Tibial artery (tissue), 4 donors: ENCODE results near the gene LRFN2.
A peak's percentile ranks its signal among the peaks of the same experiment; 100 is the strongest.

Source experiments
- DNase-seq, 2 donors: peaks; one replicate each; pipeline ENCODE4 v3.0.0-alpha.2; 2019
- H3K27ac ChIP-seq, 2 donors: fragments of 200-600 bp; sonication (generic) in 1 of 2; 1 replicate in 1 of 2; 2 replicates in 1 of 2; pipeline ENCODE4 v1.5.1; 2018 to 2019; ENCODE audit warnings: mild to moderate bottlenecking in 1 of 2
- H3K27me3 ChIP-seq, 2 donors: fragments of 200-600 bp; sonication (generic) in 1 of 2; one replicate each; pipeline versions ENCODE4 v1.5.1 to v1.6.0; 2016 to 2019
- H3K36me3 ChIP-seq, 3 donors: fragments of 200-600 bp; sonication (generic) in 2 of 3; one replicate each; pipeline ENCODE4 v1.5.1; 2016 to 2019; ENCODE audit warnings: mild to moderate bottlenecking in 2 of 3
- H3K4me1 ChIP-seq, 4 donors: fragments of 200-600 bp; sonication (generic) in 2 of 4; 1 replicate in 3 of 4; 2 replicates in 1 of 4; pipeline ENCODE4 v1.5.1; 2016 to 2019
- H3K4me3 ChIP-seq, 2 donors: fragments of 200-600 bp; sonication (generic) in 1 of 2; 1 replicate in 1 of 2; 2 replicates in 1 of 2; pipeline ENCODE4 v1.5.1; 2018 to 2019; ENCODE audit warnings: mild to moderate bottlenecking in 2 of 2
- H3K9me3 ChIP-seq, 3 donors: fragments of 200-600 bp; sonication (generic) in 1 of 3; one replicate each; pipeline ENCODE4 v1.5.1; 2016 to 2019
- CTCF ChIP-seq, 2 experiments: fragments of 200-600 bp in 1 of 2; fragments of 450-650 bp in 1 of 2; IDR thresholded peaks; one replicate each; pipeline ENCODE4 v1.5.1; 2017 to 2019; ENCODE audit warnings: antibody characterized with exemption in 2 of 2, mild to moderate bottlenecking in 1 of 2, moderate library complexity in 1 of 2
- intact Hi-C: fragments of 100-400 bp; cut with DNase I; formaldehyde crosslinking; loops from one replicate; pipeline ENCODE4 v1.15.0; 2023; ENCODE audit warnings: low total_unique reads

LRFN2 gene

GRCh38 chr6:40587240-40588069 lies at the start of gene LRFN2:
Gene LRFN2 (minus strand): TSS chr6:40587364.
- Histone ChIP-seq H3K27ac (no peak within 1 kb of the TSS), H3K36me3 (no peaks in the 10 kb centered on the region), H3K4me3 (peak within 1 kb of the TSS; percentile 45 to 55), H3K4me1 (peaks cover 0 to 25% (median 20%) of the 10 kb centered on the region in 4 donors), H3K9me3 (no peaks in the 10 kb centered on the region), H3K27me3 (peaks cover 0 to 74% of the 10 kb centered on the region in 2 donors)
- intact Hi-C loops: no loop called here
- peak; percentile 71 to 72 for TF ChIP-seq CTCF (IDR thresholded peaks at IDR 0.05)
- DNase-seq: peak; percentile 49 to 70

- intact Hi-C loops: no loop called here
- no peak for TF ChIP-seq CTCF (IDR thresholded peaks at IDR 0.05)
- DNase-seq: no peak
- H3K27me3 ChIP-seq: peaks cover 0 to 11% of the 10 kb centered on the region in 2 donors
- H3K4me1 ChIP-seq: no peaks in the 10 kb centered on the region
- no peak overlapping the region for H3K4me3 ChIP-seq
- H3K27ac ChIP-seq: no peak overlapping the region
- H3K36me3 ChIP-seq: no peaks in the 10 kb centered on the region
- no peaks in the 10 kb centered on the region for H3K9me3 ChIP-seq
Measured at GRCh38 chr6:40634429-40634828, 47.3 kb upstream of the LRFN2 start.

- Histone ChIP-seq H3K36me3 (no peaks in the 10 kb centered on the region), H3K27me3 (peaks cover 0 to 23% of the 10 kb centered on the region in 2 donors), H3K9me3 (no peaks in the 10 kb centered on the region), H3K4me3 (no peak overlapping the region), H3K27ac (no peak overlapping the region), H3K4me1 (no peaks in the 10 kb centered on the region)
- DNase-seq: no peak
- intact Hi-C loops: no loop called here
- TF ChIP-seq CTCF (IDR thresholded peaks at IDR 0.05): no peak
Measured at GRCh38 chr6:40631744-40632143, 44.6 kb upstream of the LRFN2 start.

GRCh38 chr6:40630488-40630887 lies 43.3 kb upstream of the LRFN2 start:
- Histone ChIP-seq H3K27me3 (peaks cover 0 to 23% of the 10 kb centered on the region in 2 donors), H3K4me1 (no peaks in the 10 kb centered on the region), H3K27ac (no peak overlapping the region), H3K36me3 (no peaks in the 10 kb centered on the region), H3K9me3 (peaks cover 0 to 6% (median 0%) of the 10 kb centered on the region in 3 donors), H3K4me3 (no peak overlapping the region)
- no peak for TF ChIP-seq CTCF (IDR thresholded peaks at IDR 0.05)
- intact Hi-C loops: no loop called here
- no peak for DNase-seq

- no peak for TF ChIP-seq CTCF (IDR thresholded peaks at IDR 0.05)
- H3K27me3 ChIP-seq: peaks cover 0 to 23% of the 10 kb centered on the region in 2 donors
- no peak for DNase-seq
- H3K27ac ChIP-seq: no peak overlapping the region
- intact Hi-C loops: no loop called here
- H3K4me1 ChIP-seq: no peaks in the 10 kb centered on the region
- no peaks in the 10 kb centered on the region for H3K36me3 ChIP-seq
- no peak overlapping the region for H3K4me3 ChIP-seq
- H3K9me3 ChIP-seq: peaks cover 0 to 6% (median 0%) of the 10 kb centered on the region in 3 donors
Measured at GRCh38 chr6:40630051-40630450, 42.9 kb upstream of the LRFN2 start.
